Muscle layer of colon (tissue), 2 donors: ENCODE measurements around the gene ARHGAP11A.

Experiments used
- H3K27ac ChIP-seq: one replicate; pipeline ENCODE4 v1.7.0; 2013; ENCODE audit warnings: low read depth, mild to moderate bottlenecking, low read length, moderate library complexity
- H3K27me3 ChIP-seq, 2 donors: one replicate each; pipeline ENCODE4 v1.7.0; 2013; ENCODE audit warnings: low read length in 2 of 2, mild to moderate bottlenecking in 2 of 2; ENCODE audit not compliant: insufficient read depth in 2 of 2, control insufficient read depth in 1 of 2
- H3K36me3 ChIP-seq: one replicate; pipeline ENCODE4 v1.7.0; 2013; ENCODE audit warnings: mild to moderate bottlenecking, low read length; ENCODE audit not compliant: insufficient read depth
- H3K4me1 ChIP-seq: one replicate; pipeline ENCODE4 v1.7.0; 2013; ENCODE audit warnings: mild to moderate bottlenecking, low read length; ENCODE audit not compliant: insufficient read depth
- H3K4me3 ChIP-seq, 2 donors: one replicate each; pipeline ENCODE4 v1.7.0; 2013; ENCODE audit warnings: low read length in 2 of 2, low read depth in 1 of 2, mild to moderate bottlenecking in 1 of 2, moderate library complexity in 1 of 2
- H3K9ac ChIP-seq: one replicate; pipeline ENCODE4 v1.7.0; 2013; ENCODE audit warnings: low read length
- H3K9me3 ChIP-seq: one replicate; pipeline ENCODE4 v1.7.0; 2013; ENCODE audit warnings: mild to moderate bottlenecking, low read length
- donor health status: abdominal sarcoma.
- donor health status: Adenocarcinoma of cecum.

ARHGAP11A gene

GRCh38 chr15:32636908-32637567, 21.7 kb downstream of the ARHGAP11A start:
- H3K27ac ChIP-seq: no peak overlapping the region
- no peaks in the 10 kb centered on the region for H3K36me3 ChIP-seq
- no peaks in the 10 kb centered on the region for H3K27me3 ChIP-seq
- H3K4me3 ChIP-seq: no peak overlapping the region
- H3K4me1 ChIP-seq: no peaks in the 10 kb centered on the region
- H3K9me3 ChIP-seq: no peaks in the 10 kb centered on the region
- H3K9ac ChIP-seq: no peak overlapping the region

GRCh38 chr15:32637704-32638103, 22.4 kb downstream of the ARHGAP11A start:
- Histone ChIP-seq H3K9ac (no peak overlapping the region), H3K36me3 (no peaks in the 10 kb centered on the region), H3K4me1 (no peaks in the 10 kb centered on the region), H3K27ac (no peak overlapping the region), H3K4me3 (no peak overlapping the region), H3K27me3 (no peaks in the 10 kb centered on the region), H3K9me3 (no peaks in the 10 kb centered on the region)

GRCh38 chr15:32641517-32642059, 26.3 kb downstream of the ARHGAP11A start, which contains the start of gene SCG5:
Gene SCG5 (plus strand): TSS chr15:32641710. CDS start chr15:32643593, 1,883 bp downstream.
- Histone ChIP-seq H3K4me3 (no peak within 1 kb of the TSS), H3K9ac (no peak within 1 kb of the TSS)

GRCh38 chr15:32642667-32643435, 27.5 kb downstream of the ARHGAP11A start:
- no peaks in the 10 kb centered on the region for H3K36me3 ChIP-seq
- no peaks in the 10 kb centered on the region for H3K4me1 ChIP-seq
- no peaks in the 10 kb centered on the region for H3K27me3 ChIP-seq
- H3K9me3 ChIP-seq: no peaks in the 10 kb centered on the region
- H3K9ac ChIP-seq: no peak overlapping the region
- H3K4me3 ChIP-seq: no peak overlapping the region
- no peak overlapping the region for H3K27ac ChIP-seq

More at GRCh38 chr15:32641517-32642059, 26.3 kb downstream of the ARHGAP11A start, which contains the start of gene SCG5:
- Histone ChIP-seq H3K27ac (no peak within 1 kb of the TSS), H3K4me1 (no peaks in the 10 kb centered on the region), H3K9me3 (no peaks in the 10 kb centered on the region), H3K27me3 (no peaks in the 10 kb centered on the region), H3K36me3 (no peaks in the 10 kb centered on the region)

GRCh38 chr15:32643907-32644445, 28.7 kb downstream of the ARHGAP11A start:
- Histone ChIP-seq H3K27ac (no peak overlapping the region), H3K9ac (no peak overlapping the region), H3K4me3 (no peak overlapping the region), H3K36me3 (no peaks in the 10 kb centered on the region), H3K4me1 (no peaks in the 10 kb centered on the region), H3K27me3 (no peaks in the 10 kb centered on the region), H3K9me3 (no peaks in the 10 kb centered on the region)

GRCh38 chr15:32646291-32646690, 31.0 kb downstream of the ARHGAP11A start:
- no peaks in the 10 kb centered on the region for H3K36me3 ChIP-seq
- no peaks in the 10 kb centered on the region for H3K9me3 ChIP-seq
- H3K27me3 ChIP-seq: no peaks in the 10 kb centered on the region
- no peaks in the 10 kb centered on the region for H3K4me1 ChIP-seq
- H3K9ac ChIP-seq: no peak overlapping the region
- no peak overlapping the region for H3K27ac ChIP-seq
- no peak overlapping the region for H3K4me3 ChIP-seq

GRCh38 chr15:32649342-32649741, 34.0 kb downstream of the ARHGAP11A start:
- H3K36me3 ChIP-seq: no peaks in the 10 kb centered on the region
- no peaks in the 10 kb centered on the region for H3K27me3 ChIP-seq
- no peaks in the 10 kb centered on the region for H3K4me1 ChIP-seq
- H3K4me3 ChIP-seq: no peak overlapping the region
- H3K27ac ChIP-seq: no peak overlapping the region
- H3K9me3 ChIP-seq: no peaks in the 10 kb centered on the region
- no peak overlapping the region for H3K9ac ChIP-seq

- no peaks in the 10 kb centered on the region for H3K36me3 ChIP-seq
- no peak overlapping the region for H3K27ac ChIP-seq
- no peaks in the 10 kb centered on the region for H3K9me3 ChIP-seq
These were observed 36.0 kb downstream of the ARHGAP11A start for GRCh38 chr15:32651229-32651837.

GRCh38 chr15:32652178-32652577, 36.9 kb downstream of the ARHGAP11A start:
- Histone ChIP-seq H3K27ac (no peak overlapping the region), H3K4me3 (no peak overlapping the region)

More at GRCh38 chr15:32651229-32651837, 36.0 kb downstream of the ARHGAP11A start:
- no peaks in the 10 kb centered on the region for H3K27me3 ChIP-seq
- no peak overlapping the region for H3K4me3 ChIP-seq
- no peaks in the 10 kb centered on the region for H3K4me1 ChIP-seq
- H3K9ac ChIP-seq: no peak overlapping the region

GRCh38 chr15:32656091-32656490, 40.8 kb downstream of the ARHGAP11A start:
- no peak overlapping the region for H3K27ac ChIP-seq
- H3K27me3 ChIP-seq: no peaks in the 10 kb centered on the region
- no peaks in the 10 kb centered on the region for H3K36me3 ChIP-seq
- H3K9ac ChIP-seq: no peak overlapping the region
- no peaks in the 10 kb centered on the region for H3K9me3 ChIP-seq
- peaks cover 6% of the 10 kb centered on the region for H3K4me1 ChIP-seq
- H3K4me3 ChIP-seq: no peak overlapping the region

More at GRCh38 chr15:32652178-32652577, 36.9 kb downstream of the ARHGAP11A start:
- H3K9me3 ChIP-seq: no peaks in the 10 kb centered on the region
- no peaks in the 10 kb centered on the region for H3K27me3 ChIP-seq
- no peaks in the 10 kb centered on the region for H3K36me3 ChIP-seq
- H3K9ac ChIP-seq: no peak overlapping the region
- no peaks in the 10 kb centered on the region for H3K4me1 ChIP-seq

- H3K36me3 ChIP-seq: no peaks in the 10 kb centered on the region
- no peaks in the 10 kb centered on the region for H3K9me3 ChIP-seq
- H3K27me3 ChIP-seq: no peaks in the 10 kb centered on the region
- H3K27ac ChIP-seq: no peak overlapping the region
- H3K9ac ChIP-seq: no peak overlapping the region
- H3K4me1 ChIP-seq: peaks cover 6% of the 10 kb centered on the region
- no peak overlapping the region for H3K4me3 ChIP-seq
These were observed 41.2 kb downstream of the ARHGAP11A start for GRCh38 chr15:32656496-32656895.
